H9 (cell line): ENCODE results near the gene DNAJC8. TPM values are rescaled to one million over a fixed set of nuclear protein-coding genes. Genes with fewer than 3 reads are reported as not detected.

ENCODE experiments used
- DNase-seq: peaks from one replicate; pipeline ENCODE4 v3.0.0-alpha.2; 2017
- H2AFZ ChIP-seq: one replicate; pipeline ENCODE4 v1.6.1; 2013; ENCODE audit warnings: mild to moderate bottlenecking, low read length, control low read depth, moderate library complexity
- H2AK5ac ChIP-seq: 2 replicates; pipeline ENCODE4 v1.6.1; 2013; ENCODE audit warnings: low read length, control low read depth, mixed read lengths; ENCODE audit not compliant: insufficient read length
- H2BK120ac ChIP-seq: one replicate; pipeline ENCODE4 v1.6.1; 2013; ENCODE audit warnings: low read depth, mild to moderate bottlenecking, low read length, control low read depth, inconsistent platforms; ENCODE audit not compliant: poor library complexity, severe bottlenecking
- H2BK12ac ChIP-seq: 2 replicates; pipeline ENCODE4 v1.6.1; 2013; ENCODE audit warnings: low read length, control low read depth, mixed read lengths, low read depth; ENCODE audit not compliant: insufficient read length
- H2BK15ac ChIP-seq: 2 replicates; pipeline ENCODE4 v1.6.1; 2013; ENCODE audit warnings: low read depth, low read length, control low read depth
- H2BK20ac ChIP-seq: one replicate; pipeline ENCODE4 v1.6.1; 2013; ENCODE audit warnings: low read depth, mild to moderate bottlenecking, low read length, control low read depth, inconsistent platforms; ENCODE audit not compliant: poor library complexity, severe bottlenecking
- H2BK5ac ChIP-seq: 2 replicates; pipeline ENCODE4 v1.6.1; 2013; ENCODE audit warnings: low read length, control low read depth, mixed read lengths; ENCODE audit not compliant: insufficient read length
- H3K14ac ChIP-seq: 2 replicates; pipeline ENCODE4 v1.6.1; 2013; ENCODE audit warnings: low read length, control low read depth; ENCODE audit not compliant: insufficient read depth
- H3K18ac ChIP-seq: 2 replicates; pipeline ENCODE4 v1.6.1; 2013; ENCODE audit warnings: low read depth, mild to moderate bottlenecking, mixed read lengths, low read length, control low read depth; ENCODE audit not compliant: insufficient read length
- H3K23ac ChIP-seq: 2 replicates; pipeline ENCODE4 v1.6.1; 2013; ENCODE audit warnings: low read length, control low read depth, mixed read lengths, low read depth; ENCODE audit not compliant: insufficient read length
- H3K23me2 ChIP-seq: 2 replicates; pipeline ENCODE4 v1.6.1; 2013; ENCODE audit warnings: low read depth, mild to moderate bottlenecking, mixed read lengths, low read length, control low read depth; ENCODE audit not compliant: insufficient read length, poor library complexity, severe bottlenecking
- H3K27ac ChIP-seq: 2 replicates; pipeline ENCODE4 v1.5.1; 2013; ENCODE audit warnings: low read length, control low read depth, mixed read lengths, low read depth; ENCODE audit not compliant: insufficient read length
- H3K27me3 ChIP-seq: 2 replicates; pipeline ENCODE4 v1.6.1; 2013; ENCODE audit warnings: low read length, control low read depth, inconsistent platforms; ENCODE audit not compliant: insufficient read depth
- H3K4ac ChIP-seq: 2 replicates; pipeline ENCODE4 v1.6.1; 2013; ENCODE audit warnings: low read depth, mild to moderate bottlenecking, control low read depth, inconsistent platforms, low read length, moderate library complexity
- H3K4me1 ChIP-seq: 2 replicates; pipeline ENCODE4 v1.6.1; 2013; ENCODE audit warnings: low read length, control low read depth, inconsistent platforms; ENCODE audit not compliant: insufficient read depth
- H3K4me2 ChIP-seq: 2 replicates; pipeline ENCODE4 v1.6.1; 2013; ENCODE audit warnings: low read length, control low read depth, mixed read lengths; ENCODE audit not compliant: insufficient read length, insufficient read depth
- H3K56ac ChIP-seq: 2 replicates; pipeline ENCODE4 v1.6.1; 2013; ENCODE audit warnings: low read depth, mild to moderate bottlenecking, mixed read lengths, low read length, control low read depth; ENCODE audit not compliant: insufficient read length
- H3K79me1 ChIP-seq: 2 replicates; pipeline ENCODE4 v1.6.1; 2013; ENCODE audit warnings: low read depth, mild to moderate bottlenecking, moderate library complexity, low read length, control low read depth, inconsistent platforms; ENCODE audit not compliant: insufficient read depth, poor library complexity, severe bottlenecking
- H3K79me2 ChIP-seq: 2 replicates; pipeline ENCODE4 v1.6.1; 2013; ENCODE audit warnings: low read length, control low read depth, inconsistent platforms; ENCODE audit not compliant: insufficient read depth
- H3K9ac ChIP-seq: 2 replicates; pipeline ENCODE4 v1.6.1; 2013; ENCODE audit warnings: low read length, control low read depth, mixed read lengths; ENCODE audit not compliant: insufficient read length; ENCODE audit errors: extremely low read depth
- H3K9me3 ChIP-seq: one replicate; pipeline ENCODE4 v1.6.1; 2013; ENCODE audit warnings: low read depth, low read length, inconsistent platforms; ENCODE audit not compliant: control insufficient read depth
- H3T11ph ChIP-seq: one replicate; pipeline ENCODE4 v1.6.1; 2013; ENCODE audit warnings: mild to moderate bottlenecking, low read length, control low read depth, inconsistent platforms
- H4K20me1 ChIP-seq: one replicate; pipeline ENCODE4 v1.6.1; 2013; ENCODE audit not compliant: control insufficient read depth, insufficient read length, insufficient read depth
- H4K5ac ChIP-seq: 2 replicates; pipeline ENCODE4 v1.6.1; 2013; ENCODE audit warnings: low read depth, mild to moderate bottlenecking, mixed read lengths, low read length, control low read depth; ENCODE audit not compliant: insufficient read length
- H4K8ac ChIP-seq: replicated peaks from 2 replicates; pipeline ENCODE4 v1.6.1; 2013; ENCODE audit warnings: low read length, control low read depth, mixed read lengths, low read depth; ENCODE audit not compliant: insufficient read length
- H4K91ac ChIP-seq: 2 replicates; pipeline ENCODE4 v1.6.1; 2013; ENCODE audit warnings: low read depth, mild to moderate bottlenecking, moderate library complexity, mixed read lengths, low read length, control low read depth; ENCODE audit not compliant: insufficient read length
- H3K27ac Mint-ChIP-seq, 3 experiments: 2 replicates in 2 of 3; 3 replicates in 1 of 3; pipeline ENCODE4 v1.8.0; 2020 to 2021; ENCODE audit warnings: mixed read lengths in 3 of 3, mild to moderate bottlenecking in 1 of 3, moderate library complexity in 1 of 3
- H3K27me3 Mint-ChIP-seq: 2 replicates; pipeline ENCODE4 v1.8.0; 2021; ENCODE audit warnings: low read depth, mild to moderate bottlenecking, moderate library complexity, mixed read lengths
- H3K36me3 Mint-ChIP-seq, 3 experiments: 2 replicates in 2 of 3; 3 replicates in 1 of 3; pipeline ENCODE4 v1.8.0; 2020 to 2021; ENCODE audit warnings: low read depth in 3 of 3, mixed read lengths in 3 of 3; ENCODE audit not compliant: insufficient read depth in 1 of 3
- H3K4me1 Mint-ChIP-seq, 2 experiments: 2 replicates each; pipeline ENCODE4 v1.8.0; 2020; ENCODE audit warnings: mixed read lengths in 2 of 2
- H3K4me3 Mint-ChIP-seq, 2 experiments: 2 replicates in 1 of 2; 3 replicates in 1 of 2; pipeline ENCODE4 v1.8.0; 2020 to 2021; ENCODE audit warnings: mild to moderate bottlenecking in 2 of 2, mixed read lengths in 2 of 2, moderate library complexity in 1 of 2
- H3K9me3 Mint-ChIP-seq, 2 experiments: 2 replicates in 1 of 2; 3 replicates in 1 of 2; pipeline ENCODE4 v1.8.0; 2020; ENCODE audit warnings: mild to moderate bottlenecking in 2 of 2, mixed read lengths in 2 of 2, moderate library complexity in 1 of 2
- CTCF ChIP-seq: fragments of 200-600 bp; sonication (generic); conservative IDR thresholded peaks from 3 replicates; pipeline ENCODE4 v1.8.0; 2021; ENCODE audit warnings: antibody characterized with exemption, mild to moderate bottlenecking
- WGBS: extraction: QIAGEN DNeasy Blood & Tissue Kit; methylation state at CpG from one replicate; pipeline ENCODE4 v1.1.7; 2013; ENCODE audit warnings: missing lambda C conversion rate, low lambda C conversion rate, mixed read lengths; ENCODE audit not compliant: insufficient read length; ENCODE audit errors: extremely low coverage; 5-methylcytosine and 5-hydroxymethylcytosine counted together
- total RNA-seq: library from RNA; stranded (reverse); gene quantifications from 2 replicates; pipeline ENCODE4 v1.2.1, GENCODE V29; 2021

The DNAJC8 gene
- total RNA-seq, 1 experiment from 2014 or later, result 132 TPM

- no peaks in the 10 kb centered on the region for H3K27me3 ChIP-seq
- H3T11ph ChIP-seq, result no peak overlapping the region
- no peak overlapping the region for H2BK15ac ChIP-seq
- H3K56ac ChIP-seq, result no peak overlapping the region
- peaks cover 7% of the 10 kb centered on the region for H3K79me1 ChIP-seq
- no peak overlapping the region for H3K23ac ChIP-seq
- no peaks in the 10 kb centered on the region for H3K9me3 ChIP-seq
- no peak overlapping the region for H2AFZ ChIP-seq
- no peaks in the 10 kb centered on the region for H3K9me3 Mint-ChIP-seq
- WGBS, result no CpG with 5 or more reads among the region's 5 CpGs
- H3K14ac ChIP-seq, result no peak overlapping the region; the same call in 1 of the 2 replicates
- H2BK12ac ChIP-seq, result no peak overlapping the region
- H3K27ac ChIP-seq, result no peak overlapping the region
- no peak overlapping the region for H4K8ac ChIP-seq
- no peak overlapping the region for H4K91ac ChIP-seq
- peak overlapping the region in 1 of 3 experiments; percentile 85; a peak in 3 of 7 replicates for H3K27ac Mint-ChIP-seq
- peaks cover 31% of the 10 kb centered on the region; the same call in 1 of the 2 replicates for H3K79me2 ChIP-seq
- TF ChIP-seq CTCF, result no peak
- no peaks in the 10 kb centered on the region for H3K27me3 Mint-ChIP-seq
- H3K4ac ChIP-seq, result no peak overlapping the region
- no peak overlapping the region for H2BK20ac ChIP-seq
- DNase-seq, result no peak
- H3K4me1 ChIP-seq, result peaks cover 11% of the 10 kb centered on the region
- H3K36me3 Mint-ChIP-seq, result peaks cover 5 to 24% (median 21%) of the 10 kb centered on the region in 3 experiments; a peak in 6 of 7 replicates
- H4K20me1 ChIP-seq, result no peaks in the 10 kb centered on the region
- no peaks in the 10 kb centered on the region for H3K23me2 ChIP-seq
- no peak overlapping the region for H2BK5ac ChIP-seq
- no peak overlapping the region for H2BK120ac ChIP-seq
- no peak overlapping the region for H3K18ac ChIP-seq
- no peak overlapping the region for H3K4me2 ChIP-seq
- H3K9ac ChIP-seq, result no peak overlapping the region
- H3K4me1 Mint-ChIP-seq, result peaks cover 44 to 46% of the 10 kb centered on the region in 2 experiments
- peak overlapping the region in 1 of 2 experiments; percentile 11; a peak in 1 of 5 replicates for H3K4me3 Mint-ChIP-seq
- no peak overlapping the region for H4K5ac ChIP-seq
- no peak overlapping the region for H2AK5ac ChIP-seq
Measured at GRCh38 chr1:28266920-28267322, 34.1 kb upstream of the DNAJC8 start.
